DMS79 (cell line): ENCODE data around the gene YPEL1.
"Not testable (repeated sequence)": the region's sequence is repeated elsewhere in the genome, so short reads cannot be mapped to it uniquely, and the experiment has no call there.

Experiments used
- DNase-seq: peaks from one replicate; lab custom pipeline; 2025; lab: John Stamatoyannopoulos, UW

The YPEL1 gene

GRCh38 chr22:21699643-21700042 lies 36.0 kb downstream of the YPEL1 start:
- DNase-seq, result no peak

- DNase-seq, result no peak
These were observed 36.9 kb downstream of the YPEL1 start for GRCh38 chr22:21698430-21699329.

GRCh38 chr22:21697880-21698279 lies 37.7 kb downstream of the YPEL1 start:
- no peak for DNase-seq

DNA sequence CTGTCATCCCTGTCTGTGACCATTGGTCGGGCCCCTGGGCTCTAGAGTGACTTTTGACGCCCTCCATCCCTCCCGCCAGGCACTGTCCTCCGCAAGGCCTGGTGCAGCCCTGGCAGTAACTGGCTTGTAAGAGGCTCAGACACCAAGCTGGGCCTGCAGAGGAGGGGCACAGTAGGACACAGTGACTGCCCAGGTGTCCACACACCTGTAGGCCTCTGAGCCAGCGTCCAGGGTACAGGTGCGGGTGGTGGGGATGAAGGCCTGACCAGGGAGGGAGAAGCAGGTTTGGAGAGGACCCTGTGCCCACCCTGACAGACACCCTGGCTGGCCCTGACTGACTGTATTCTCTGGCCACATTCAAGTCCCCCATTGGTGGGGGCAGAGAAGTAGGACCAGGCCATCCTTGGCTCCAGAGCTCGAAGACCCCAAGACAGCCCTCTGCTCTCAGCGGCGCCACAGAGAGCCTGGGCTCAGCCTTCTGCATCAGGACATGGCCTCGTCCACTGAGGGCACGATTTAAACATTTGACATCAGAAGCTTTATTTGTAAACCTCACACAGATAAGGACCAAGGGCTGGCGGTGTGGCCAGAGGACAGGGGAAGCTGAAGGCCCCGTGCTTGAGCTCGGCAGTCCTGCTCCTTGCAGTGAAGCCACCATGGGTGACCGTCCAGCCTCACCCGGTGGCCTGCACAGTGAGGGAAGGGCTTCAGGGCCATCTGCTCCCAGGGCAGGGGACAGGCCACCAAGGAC lies 38.4 kb downstream of the YPEL1 start:
- no peak for DNase-seq

GRCh38 chr22:21696115-21696514 lies 39.5 kb downstream of the YPEL1 start:
- no peak for DNase-seq

GRCh38 chr22:21695430-21696085 lies 40.0 kb downstream of the YPEL1 start:
- DNase-seq, result no peak

GRCh38 chr22:21694795-21695429 lies 40.7 kb downstream of the YPEL1 start:
- DNase-seq, result no peak

- no peak for DNase-seq
These were observed 41.2 kb downstream of the YPEL1 start for GRCh38 chr22:21694394-21694793.

DNA sequence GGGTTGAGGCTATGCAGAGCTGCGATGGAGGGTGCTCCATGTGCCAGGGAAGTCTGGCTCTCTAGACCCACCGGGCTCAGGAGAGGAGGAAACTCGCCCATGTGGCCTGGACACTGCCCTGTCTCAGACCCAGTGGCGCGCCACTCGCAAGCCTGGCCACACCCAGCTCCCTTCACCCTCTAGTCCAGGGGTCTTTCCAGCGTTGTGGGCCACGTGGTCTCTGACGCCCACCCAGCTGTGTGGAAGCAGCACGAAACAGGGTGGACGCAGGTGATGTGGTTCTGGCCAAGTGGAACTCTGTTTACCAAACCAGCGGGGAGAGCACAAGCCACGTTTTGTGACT lies 41.6 kb downstream of the YPEL1 start:
- DNase-seq, result no peak

DNA sequence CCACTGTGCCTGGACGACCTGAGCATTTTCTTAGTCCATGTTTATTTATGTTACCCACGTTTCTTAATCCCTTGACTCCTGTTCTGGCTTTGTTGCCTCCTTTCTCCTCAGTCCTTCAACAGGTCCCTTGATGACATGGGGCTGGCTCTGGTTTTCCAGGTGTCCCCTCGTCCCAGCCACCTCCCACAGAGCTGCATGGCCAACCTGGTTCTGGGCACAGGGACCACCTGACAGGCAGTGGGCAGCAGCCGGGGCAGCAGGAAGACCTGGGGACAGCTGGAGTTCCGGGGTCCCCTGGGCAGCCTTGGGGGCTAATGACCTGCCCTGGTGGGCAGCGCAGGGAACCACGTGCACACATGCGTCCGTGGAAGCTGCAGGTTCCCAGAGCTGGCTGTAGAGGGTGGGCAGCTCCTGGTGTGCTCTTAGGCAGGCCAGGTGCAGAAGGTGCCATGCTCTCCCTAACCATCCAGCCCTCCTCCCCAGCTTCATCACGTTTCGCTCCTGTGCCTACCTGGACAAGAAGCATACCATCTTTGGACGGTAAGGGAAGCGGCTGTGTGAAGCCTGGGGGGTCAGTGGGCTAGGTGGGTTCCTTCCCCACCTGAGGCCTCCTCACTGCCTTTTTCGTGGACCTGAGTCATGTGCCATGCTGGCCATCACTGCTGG lies 42.1 kb downstream of the YPEL1 start:
- DNase-seq, result no peak

DNA sequence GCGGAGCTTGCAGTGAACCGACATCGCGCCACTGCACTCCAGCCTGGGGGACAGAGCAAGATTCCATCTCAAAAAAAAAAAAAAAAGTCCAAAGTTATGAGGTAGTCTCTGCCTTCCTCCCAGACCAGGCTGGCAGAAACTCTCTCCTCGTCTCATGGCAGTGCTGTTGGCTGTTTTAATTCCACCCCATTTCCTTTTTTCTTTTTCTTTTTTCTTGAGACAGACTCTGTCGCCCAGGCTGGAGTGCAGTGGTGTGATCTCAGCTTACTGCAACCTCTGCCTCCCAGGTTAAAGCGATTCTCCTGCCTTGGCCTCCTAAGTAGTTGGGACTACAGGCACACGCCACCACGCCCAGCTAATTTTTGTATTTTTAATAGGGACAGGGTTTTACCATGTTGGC lies 42.7 kb downstream of the YPEL1 start:
- not testable (repeated sequence) for DNase-seq

DNA sequence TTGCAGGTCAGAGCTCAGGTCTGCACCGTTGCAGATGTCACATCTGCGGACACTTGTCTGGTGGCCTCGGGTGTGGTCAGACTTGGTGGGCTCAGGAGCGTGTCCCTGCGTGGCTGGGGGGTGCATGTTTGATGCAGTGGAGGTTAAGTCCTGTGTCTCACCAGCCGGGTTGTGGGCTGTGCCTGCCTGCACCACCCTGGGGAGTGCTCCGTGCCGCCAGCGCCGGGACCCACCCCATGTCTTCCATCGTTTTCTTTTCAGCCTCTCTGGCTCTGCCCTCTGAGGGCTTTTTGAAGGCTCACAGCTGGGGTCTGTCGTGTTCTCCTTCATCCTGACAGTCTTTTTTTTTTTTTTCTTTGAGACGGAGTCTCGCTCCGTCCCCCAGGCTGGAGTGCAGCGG lies 43.8 kb downstream of the YPEL1 start:
- no peak for DNase-seq

DNA sequence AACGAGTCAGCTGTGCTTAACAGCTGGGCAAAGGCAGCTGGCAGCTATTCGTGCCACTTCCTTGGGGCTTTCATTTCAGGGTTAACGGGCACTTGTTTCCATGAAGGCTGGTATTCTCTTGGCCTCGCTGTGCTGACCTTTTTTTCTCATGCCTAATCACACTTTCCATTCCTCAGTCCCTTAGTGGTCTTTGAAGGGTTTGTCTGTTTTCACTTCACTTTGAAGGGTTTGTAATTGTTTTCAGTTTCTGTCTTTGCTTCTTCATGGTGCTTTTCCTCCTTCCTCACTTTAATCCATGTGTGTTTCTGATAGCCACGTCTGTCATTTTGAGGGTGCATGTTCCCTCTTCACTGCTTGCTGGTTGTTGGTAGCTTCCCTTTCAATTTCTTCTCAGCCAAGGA lies 45.2 kb downstream of the YPEL1 start:
- DNase-seq, result no peak

GRCh38 chr22:21688706-21689381 lies 46.8 kb downstream of the YPEL1 start:
- no peak for DNase-seq

GRCh38 chr22:21688341-21688705 lies 47.3 kb downstream of the YPEL1 start:
- no peak for DNase-seq

DNA sequence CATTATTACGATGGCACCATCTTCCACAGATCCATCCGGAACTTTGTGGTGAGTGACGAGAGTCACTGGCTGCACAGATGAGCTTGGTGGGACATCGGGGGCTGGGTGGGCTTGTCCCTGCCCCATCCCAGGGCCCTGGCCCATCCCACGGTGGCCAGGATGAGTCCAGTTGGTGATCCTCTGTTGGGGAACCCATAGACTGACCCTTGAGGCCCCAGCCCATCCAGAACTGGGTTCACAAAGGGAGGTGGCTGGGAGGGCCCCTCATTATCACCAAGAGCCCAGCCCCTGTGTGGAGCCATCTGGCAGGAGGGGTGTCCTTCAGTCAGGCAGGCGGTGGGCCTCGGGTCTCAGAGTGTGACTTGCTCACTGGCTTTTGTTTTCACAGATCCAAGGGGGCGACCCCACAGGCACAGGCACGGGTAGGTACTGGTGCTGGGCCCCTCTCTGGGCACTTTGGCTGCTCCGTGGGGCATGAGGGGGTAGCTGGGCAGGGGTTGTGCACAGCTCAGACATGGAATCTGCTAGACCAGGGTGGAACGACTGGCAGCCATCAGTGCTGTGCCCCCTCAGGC lies 47.8 kb downstream of the YPEL1 start:
- DNase-seq, result no peak

DNA sequence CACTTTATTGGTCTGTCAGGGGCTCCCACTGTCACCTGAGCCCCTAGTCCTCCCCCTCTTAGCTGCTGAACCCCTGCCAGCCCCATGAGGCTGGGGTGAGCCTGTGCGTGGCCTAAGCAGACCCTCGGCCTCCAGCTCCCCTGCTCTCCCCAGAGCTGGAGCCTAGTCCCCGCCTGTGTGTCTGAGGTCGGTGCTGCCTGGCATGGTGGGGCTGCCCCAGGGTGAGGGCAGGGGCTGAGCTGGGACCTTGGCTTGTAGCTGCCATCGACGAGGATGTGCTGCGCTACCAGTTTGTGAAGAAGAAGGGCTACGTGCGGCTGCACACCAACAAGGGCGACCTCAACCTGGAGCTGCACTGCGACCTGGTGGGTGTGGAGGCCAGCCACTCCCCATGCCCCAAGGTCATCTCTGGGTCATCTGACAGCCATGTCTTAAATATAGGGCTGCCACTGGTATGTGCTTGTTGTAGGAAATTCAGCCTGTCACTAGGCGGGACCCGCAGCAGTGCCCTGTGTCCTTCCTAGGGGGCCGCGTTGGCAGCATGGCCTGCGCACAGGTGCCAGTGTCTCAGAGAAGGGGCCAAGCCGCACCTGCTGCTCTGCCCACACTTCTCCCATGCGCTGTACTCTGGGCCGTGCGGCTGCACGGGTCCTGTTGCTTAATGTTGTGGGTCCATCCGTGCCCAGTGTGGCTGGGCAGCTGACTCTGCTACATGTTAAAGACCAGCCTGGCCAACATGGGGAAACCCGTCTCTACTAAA lies 48.8 kb downstream of the YPEL1 start:
- no peak for DNase-seq

- no peak for DNase-seq
These were observed 49.4 kb downstream of the YPEL1 start for GRCh38 chr22:21686193-21686608.

DNA sequence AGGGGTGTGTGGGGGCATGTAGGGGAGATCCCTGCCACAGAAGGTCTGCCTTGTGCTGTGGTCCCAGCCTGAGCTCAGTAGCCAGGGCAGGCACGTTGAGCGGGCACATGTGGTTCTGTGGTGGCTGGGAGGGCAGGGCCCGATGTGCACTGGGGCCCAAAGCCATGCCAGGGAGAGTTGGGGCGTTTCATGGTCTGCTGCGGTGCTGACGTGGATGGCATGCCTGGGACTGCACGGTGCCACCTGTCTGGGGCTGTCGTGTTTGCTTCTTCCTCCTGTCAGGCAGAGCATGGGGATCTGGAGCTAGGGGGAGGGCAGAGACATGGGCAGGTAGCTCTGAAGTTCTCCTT lies 50.5 kb downstream of the YPEL1 start:
- DNase-seq, result no peak

DNA sequence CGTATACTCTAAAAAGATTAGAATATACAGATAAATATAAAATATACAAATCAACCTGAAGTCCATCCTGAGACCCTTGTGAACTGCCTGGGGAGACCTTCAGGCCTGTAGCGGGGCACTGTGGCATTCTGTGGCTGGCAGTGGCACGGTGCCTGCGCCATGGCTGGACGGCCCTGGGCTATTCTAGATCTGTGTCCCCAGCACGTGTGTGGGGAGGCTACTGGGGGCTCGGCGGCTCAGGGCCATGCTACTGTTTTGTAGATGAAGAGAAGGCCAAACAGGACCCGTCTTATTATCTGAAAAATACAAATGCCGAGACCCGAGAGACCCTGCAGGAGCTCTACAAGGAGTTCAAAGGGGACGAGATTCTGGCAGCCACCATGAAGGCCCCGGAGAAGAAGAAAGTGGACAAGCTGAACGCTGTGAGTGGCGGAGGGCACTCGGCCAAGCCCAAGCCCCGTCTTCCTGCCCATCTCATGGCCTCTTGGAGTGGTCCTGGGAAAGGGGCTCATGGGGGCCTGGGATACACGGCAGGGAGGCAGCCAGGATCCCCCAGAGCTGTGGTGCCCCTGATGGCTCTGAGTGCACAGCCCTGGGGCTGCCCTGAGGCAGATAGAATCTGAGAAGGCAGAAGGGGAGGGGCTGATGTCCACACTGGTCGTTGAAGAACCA lies 51.0 kb downstream of the YPEL1 start:
- no peak for DNase-seq
